HepG2 (cell line): ENCODE results near the gene MRPL10. TPM values are rescaled to one million over a fixed set of nuclear protein-coding genes. Genes with fewer than 3 reads are reported as not detected.

Experiments used
- ATF5 ChIP-seq: sonication (generic); formaldehyde crosslinking; IDR thresholded peaks from 2 replicates; pipeline ENCODE4 v1.4.0; 2020; ENCODE audit warnings: mild to moderate bottlenecking, low read depth, missing genetic modification reagents
- CAMTA2 ChIP-seq: sonication (generic); formaldehyde crosslinking; IDR thresholded peaks from 2 replicates; pipeline ENCODE4 v1.4.0; 2020; ENCODE audit warnings: mild to moderate bottlenecking, missing genetic modification reagents, borderline replicate concordance
- CBFB ChIP-seq: sonication (generic); formaldehyde crosslinking; IDR thresholded peaks from 2 replicates; pipeline ENCODE4 v1.4.0; 2020; ENCODE audit warnings: missing genetic modification reagents
- HNRNPK ChIP-seq: fragments of 200-400 bp; formaldehyde crosslinking; IDR thresholded peaks from 2 replicates; pipeline ENCODE4 v1.6.1; 2018; ENCODE audit warnings: low read length, low read depth, moderate library complexity, mild to moderate bottlenecking; ENCODE audit not compliant: poor library complexity, severe bottlenecking
- JUND ChIP-seq: sonication (generic); formaldehyde crosslinking; IDR thresholded peaks from 2 replicates; pipeline ENCODE4 v1.8.0; 2022; ENCODE audit warnings: mild to moderate bottlenecking, missing genetic modification reagents
- MEF2D ChIP-seq: sonication (generic); formaldehyde crosslinking; IDR thresholded peaks from 2 replicates; pipeline ENCODE4 v1.5.1; 2020; ENCODE audit warnings: mild to moderate bottlenecking, missing genetic modification reagents
- MEIS1 ChIP-seq: sonication (generic); formaldehyde crosslinking; IDR thresholded peaks from 2 replicates; pipeline ENCODE4 v1.9.0; 2021; ENCODE audit warnings: mild to moderate bottlenecking, missing genetic modification reagents, moderate library complexity, borderline replicate concordance
- NFYC ChIP-seq: IDR thresholded peaks from 2 replicates; pipeline ENCODE4 v1.6.1; 2016; ENCODE audit warnings: missing genetic modification reagents, missing compliant biosample characterization
- PPARG ChIP-seq: conservative IDR thresholded peaks from 2 replicates; pipeline ENCODE4 v1.6.1; 2016; ENCODE audit warnings: missing biosample characterization, missing genetic modification reagents
- PTBP1 ChIP-seq: fragments of 200-400 bp; formaldehyde crosslinking; IDR thresholded peaks from 2 replicates; pipeline ENCODE4 v1.6.1; 2018; ENCODE audit warnings: low read length, low read depth; ENCODE audit not compliant: poor library complexity, severe bottlenecking
- RFX1 ChIP-seq: fragments of 450-650 bp; IDR thresholded peaks from 2 replicates; pipeline ENCODE4 v1.6.1; 2017
- SALL2 ChIP-seq: sonication (generic); formaldehyde crosslinking; IDR thresholded peaks from 2 replicates; pipeline ENCODE4 v1.8.1; 2023; ENCODE audit warnings: mild to moderate bottlenecking, missing genetic modification reagents, inconsistent platforms
- SATB2 ChIP-seq: sonication (generic); formaldehyde crosslinking; IDR thresholded peaks from 2 replicates; pipeline ENCODE4 v1.5.0; 2020; ENCODE audit warnings: missing genetic modification reagents
- SOX13 ChIP-seq, 3 experiments: fragments of 450-650 bp in 1 of 3; sonication (generic) in 1 of 3; formaldehyde crosslinking in 1 of 3; IDR thresholded peaks in 2 of 3; conservative IDR thresholded peaks in 1 of 3; 2 replicates each; pipeline versions ENCODE4 v1.5.0 to v1.6.1; 2016 to 2020; ENCODE audit warnings: antibody characterized with exemption in 1 of 3, mild to moderate bottlenecking in 1 of 3, missing compliant biosample characterization in 1 of 3, missing genetic modification reagents in 1 of 3, moderate library complexity in 1 of 3
- TBL1XR1 ChIP-seq: fragments of 150-350 bp; IDR thresholded peaks from 2 replicates; pipeline ENCODE4 v1.6.1; 2014; ENCODE audit warnings: borderline replicate concordance, low read length; ENCODE audit not compliant: partially characterized antibody
- YEATS4 ChIP-seq: sonication (generic); formaldehyde crosslinking; IDR thresholded peaks from 2 replicates; pipeline ENCODE4 v1.4.0; 2020; ENCODE audit warnings: missing genetic modification reagents, borderline replicate concordance
- ZFX ChIP-seq: sonication (generic); formaldehyde crosslinking; IDR thresholded peaks from 2 replicates; pipeline ENCODE4 v1.4.0; 2020; ENCODE audit warnings: mild to moderate bottlenecking, low read depth, missing genetic modification reagents, moderate library complexity
- ZNF280D ChIP-seq: sonication (generic); formaldehyde crosslinking; IDR thresholded peaks from 2 replicates; pipeline ENCODE4 v1.5.1; 2020; ENCODE audit warnings: mild to moderate bottlenecking, missing genetic modification reagents
- ZNF713 ChIP-seq: sonication (generic); formaldehyde crosslinking; IDR thresholded peaks from 2 replicates; pipeline ENCODE4 v1.4.0; 2020; ENCODE audit warnings: mild to moderate bottlenecking, missing genetic modification reagents
- ZNF724P ChIP-seq: sonication (generic); formaldehyde crosslinking; IDR thresholded peaks from 2 replicates; pipeline ENCODE4 v1.8.0; 2022; ENCODE audit warnings: missing genetic modification reagents, borderline replicate concordance
- ZSCAN20 ChIP-seq: sonication (generic); formaldehyde crosslinking; IDR thresholded peaks from 2 replicates; pipeline ENCODE4 v1.4.0; 2020; ENCODE audit warnings: missing genetic modification reagents, mild to moderate bottlenecking, borderline replicate concordance
- polyA plus RNA-seq, 8 experiments: library from polyadenylated mRNA; depleted of rRNA in 3 of 8; stranded (reverse) in 7 of 8; unstranded in 1 of 8; fragments of >200 nt; fragmentation: Illumina TruSeq in 4 of 8; extraction: Trizol in 4 of 8; gene quantifications; 2 replicates each; pipeline versions ENCODE4 v1.2.1 to v1.2.3, GENCODE V29; 2011 to 2016; ENCODE audit warnings: low read depth in 4 of 8, missing spikeins in 1 of 8, mixed read lengths in 1 of 8; ENCODE audit not compliant: insufficient read depth in 1 of 8
- total RNA-seq, 5 experiments: library from RNA; depleted of rRNA; stranded (reverse); fragments of >200 nt; fragmentation: Illumina TruSeq; extraction: Trizol; gene quantifications; 2 replicates each; pipeline ENCODE4 v1.2.3, GENCODE V29; 2016; ENCODE audit warnings: low read depth in 1 of 5
- TF ChIP-seq, protein P1 (sequence below): sonication (generic); formaldehyde crosslinking; IDR thresholded peaks from 2 replicates; pipeline ENCODE4 v1.4.0; 2020; ENCODE audit warnings: missing genetic modification reagents

The MRPL10 gene
- total and polyA plus RNA-seq, 2 of the 13 experiments (the other 11 are each of a cell fraction or from before 2014, with no cell fraction given): 56.7 to 149 TPM

DNA sequence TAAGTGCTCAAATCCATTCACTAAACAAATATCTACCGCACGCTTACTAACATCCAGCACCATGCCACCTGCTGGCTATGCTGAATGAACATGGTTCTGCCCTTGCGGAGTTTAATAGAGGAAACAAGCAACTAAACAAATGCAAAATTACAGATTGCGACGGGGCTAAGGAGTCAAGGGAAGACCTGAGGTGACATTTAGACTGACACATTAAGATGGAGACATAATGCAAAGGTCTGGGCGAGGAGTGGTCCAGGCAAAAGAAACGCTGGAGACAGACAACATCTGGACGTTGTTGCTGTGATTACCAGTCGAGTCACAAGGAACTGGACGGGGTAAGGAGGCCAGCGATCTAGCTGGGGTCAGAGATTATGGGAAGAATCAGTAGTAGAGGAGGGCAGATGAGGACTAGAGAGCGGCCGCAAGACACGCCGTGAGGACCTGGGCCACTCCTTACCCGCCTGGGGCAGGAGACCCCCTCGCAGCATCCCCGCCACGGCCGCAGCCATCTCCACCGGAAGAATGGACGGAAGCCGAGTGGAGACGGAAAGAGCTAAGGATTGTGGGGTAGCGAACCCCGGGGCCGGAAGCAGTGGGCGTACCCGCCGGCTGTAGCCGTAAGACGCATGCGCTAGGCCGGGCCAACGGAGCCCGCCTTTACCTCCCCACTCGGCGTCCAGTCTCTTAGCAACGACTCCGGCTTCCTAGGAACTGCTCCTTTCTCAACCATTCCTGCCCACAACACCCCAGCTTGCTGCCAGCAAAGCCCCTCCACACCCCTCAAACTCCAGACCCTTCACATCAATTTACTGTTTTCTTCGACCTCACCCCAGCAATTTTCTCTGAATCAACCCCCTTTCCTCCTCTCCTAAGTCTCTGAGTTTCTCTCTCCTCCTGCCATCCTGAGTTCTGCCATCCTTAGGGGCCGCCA lies at the start of gene MRPL10, which contains the start of gene LRRC46 (continued):
- TF ChIP-seq ZNF280D (CRISPR knock-in tag): peak; percentile 70; the same call in 1 of the 2 replicates
- peak; percentile 86 for TF ChIP-seq ZFX (CRISPR knock-in tag)
- no peak for TF ChIP-seq TBL1XR1
- TF ChIP-seq SALL2: peak; percentile 74
- TF ChIP-seq NFYC (CRISPR knock-in tag): peak; percentile 60
- peak; percentile 60 for TF ChIP-seq CAMTA2 (CRISPR knock-in tag)
- peak; percentile 26; the same call in 1 of the 2 replicates for TF ChIP-seq MEIS1
- TF ChIP-seq ATF5 (CRISPR knock-in tag): no peak
- peak; percentile 41; the same call in 1 of the 2 replicates for TF ChIP-seq JUND (CRISPR knock-in tag)
- TF ChIP-seq ZNF713 (CRISPR knock-in tag): no peak
- peak; percentile 76; the same call in 1 of the 2 replicates for TF ChIP-seq CBFB (CRISPR knock-in tag)
- peak; percentile 97 for TF ChIP-seq RFX1
- no peak for TF ChIP-seq ZSCAN20 (CRISPR knock-in tag)
- peak; percentile 75 for TF ChIP-seq YEATS4
- peak; percentile 49 for TF ChIP-seq HNRNPK
- TF ChIP-seq SOX13 (IDR thresholded peaks at IDR 0.05): peak; percentile 60
- TF ChIP-seq SOX13 (CRISPR knock-in tag; conservative IDR thresholded peaks at IDR 0.05 in 1 of 2, IDR thresholded peaks at IDR 0.05 in 1 of 2): peak in 1 of 2 experiments; percentile 57; a peak in 1 of 4 replicates
- no peak; the same call in 1 of the 2 replicates for TF ChIP-seq MEF2D (CRISPR knock-in tag)
- no peak for TF ChIP-seq SATB2 (CRISPR knock-in tag)
- TF ChIP-seq, protein P1, sequence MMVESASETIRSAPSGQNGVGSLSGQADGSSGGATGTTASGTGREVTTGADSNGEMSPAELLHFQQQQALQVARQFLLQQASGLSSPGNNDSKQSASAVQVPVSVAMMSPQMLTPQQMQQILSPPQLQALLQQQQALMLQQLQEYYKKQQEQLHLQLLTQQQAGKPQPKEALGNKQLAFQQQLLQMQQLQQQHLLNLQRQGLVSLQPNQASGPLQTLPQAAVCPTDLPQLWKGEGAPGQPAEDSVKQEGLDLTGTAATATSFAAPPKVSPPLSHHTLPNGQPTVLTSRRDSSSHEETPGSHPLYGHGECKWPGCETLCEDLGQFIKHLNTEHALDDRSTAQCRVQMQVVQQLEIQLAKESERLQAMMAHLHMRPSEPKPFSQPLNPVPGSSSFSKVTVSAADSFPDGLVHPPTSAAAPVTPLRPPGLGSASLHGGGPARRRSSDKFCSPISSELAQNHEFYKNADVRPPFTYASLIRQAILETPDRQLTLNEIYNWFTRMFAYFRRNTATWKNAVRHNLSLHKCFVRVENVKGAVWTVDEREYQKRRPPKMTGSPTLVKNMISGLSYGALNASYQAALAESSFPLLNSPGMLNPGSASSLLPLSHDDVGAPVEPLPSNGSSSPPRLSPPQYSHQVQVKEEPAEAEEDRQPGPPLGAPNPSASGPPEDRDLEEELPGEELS (CRISPR knock-in tag): no peak
- TF ChIP-seq ZNF724P (CRISPR knock-in tag): no peak
- TF ChIP-seq PPARG: peak; percentile 27; the same call in 1 of the 2 replicates
- no peak for TF ChIP-seq PTBP1
